C4-2B (cell line): ENCODE data around the gene ATP6V1D.
A peak's percentile ranks its signal among the peaks of the same experiment; 100 is the strongest.

Experiments
- H3K27ac ChIP-seq: fragments of 450-650 bp; 2 replicates; pipeline ENCODE4 v1.5.1; 2017
- ZFX ChIP-seq: fragments of 450-650 bp; IDR thresholded peaks from 2 replicates; pipeline ENCODE4 v1.6.1; 2017
- TF ChIP-seq, protein P1 (sequence below): fragments of 450-650 bp; conservative IDR thresholded peaks from 2 replicates; pipeline ENCODE4 v1.5.1; 2017; ENCODE audit warnings: mild to moderate bottlenecking

Gene ATP6V1D

DNA sequence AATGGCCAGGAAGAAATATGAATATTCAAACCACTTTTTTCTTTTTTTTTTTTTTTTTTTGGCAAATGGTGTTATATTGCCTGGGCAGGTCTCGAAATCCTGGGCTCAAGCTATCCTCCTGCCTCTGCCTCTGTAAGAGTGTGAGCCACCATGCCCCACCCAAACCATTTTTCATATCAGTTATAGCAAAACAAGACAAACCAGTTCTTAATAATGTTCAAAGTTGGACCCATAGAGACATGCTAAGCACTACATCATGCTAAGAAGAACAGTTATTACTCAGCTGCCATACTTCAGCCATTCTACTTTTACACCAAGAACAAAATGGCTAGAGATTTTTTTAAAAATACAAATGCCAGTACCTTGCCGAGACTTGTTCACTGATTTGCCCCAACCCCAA lies 26.0 kb upstream of the ATP6V1D start:
- no peak overlapping the region for H3K27ac ChIP-seq
- TF ChIP-seq ZFX, result no peak
- TF ChIP-seq, protein P1, sequence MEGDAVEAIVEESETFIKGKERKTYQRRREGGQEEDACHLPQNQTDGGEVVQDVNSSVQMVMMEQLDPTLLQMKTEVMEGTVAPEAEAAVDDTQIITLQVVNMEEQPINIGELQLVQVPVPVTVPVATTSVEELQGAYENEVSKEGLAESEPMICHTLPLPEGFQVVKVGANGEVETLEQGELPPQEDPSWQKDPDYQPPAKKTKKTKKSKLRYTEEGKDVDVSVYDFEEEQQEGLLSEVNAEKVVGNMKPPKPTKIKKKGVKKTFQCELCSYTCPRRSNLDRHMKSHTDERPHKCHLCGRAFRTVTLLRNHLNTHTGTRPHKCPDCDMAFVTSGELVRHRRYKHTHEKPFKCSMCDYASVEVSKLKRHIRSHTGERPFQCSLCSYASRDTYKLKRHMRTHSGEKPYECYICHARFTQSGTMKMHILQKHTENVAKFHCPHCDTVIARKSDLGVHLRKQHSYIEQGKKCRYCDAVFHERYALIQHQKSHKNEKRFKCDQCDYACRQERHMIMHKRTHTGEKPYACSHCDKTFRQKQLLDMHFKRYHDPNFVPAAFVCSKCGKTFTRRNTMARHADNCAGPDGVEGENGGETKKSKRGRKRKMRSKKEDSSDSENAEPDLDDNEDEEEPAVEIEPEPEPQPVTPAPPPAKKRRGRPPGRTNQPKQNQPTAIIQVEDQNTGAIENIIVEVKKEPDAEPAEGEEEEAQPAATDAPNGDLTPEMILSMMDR, result no peak

DNA sequence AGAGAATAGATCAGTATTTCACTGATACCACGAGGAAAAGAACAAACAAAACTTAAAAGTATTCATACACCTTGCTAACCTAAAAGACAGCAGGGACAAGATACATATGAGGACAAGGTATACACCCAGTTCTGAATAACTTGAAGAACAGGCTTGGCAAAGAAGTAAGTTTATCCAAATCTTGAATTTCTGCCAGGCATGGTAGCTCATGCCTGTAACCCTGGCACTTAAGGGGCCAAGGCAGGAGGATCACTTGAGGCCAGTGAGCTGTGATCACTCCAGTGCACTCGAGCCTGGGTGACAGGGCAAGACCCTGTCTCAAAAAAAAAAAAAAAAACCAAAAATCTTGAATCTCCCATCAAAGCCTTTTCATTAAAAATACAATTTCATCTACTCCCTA lies 25.5 kb upstream of the ATP6V1D start:
- no peak overlapping the region for H3K27ac ChIP-seq
- TF ChIP-seq ZFX, result no peak
- TF ChIP-seq, protein P1, result no peak

DNA sequence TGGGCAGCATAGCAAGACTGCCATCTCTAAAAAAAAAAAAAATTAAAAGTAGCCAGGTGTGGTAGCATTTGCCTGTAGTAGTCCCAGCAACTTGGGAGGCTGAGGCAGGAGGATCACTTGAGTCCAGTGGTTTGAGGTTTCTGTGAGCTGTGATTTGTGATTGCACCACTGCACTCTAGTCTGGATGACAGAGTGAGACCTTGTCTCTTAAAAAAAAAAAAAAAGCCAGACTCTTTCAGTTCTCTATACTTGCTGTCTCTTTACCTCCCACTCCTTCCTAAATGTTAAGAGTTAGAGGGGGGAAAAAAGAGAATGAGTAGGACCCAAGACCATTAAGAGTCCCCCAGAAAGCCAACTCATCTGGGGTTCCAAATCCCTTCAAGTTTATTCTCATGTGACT lies 18.3 kb upstream of the ATP6V1D start:
- TF ChIP-seq, protein P1, result no peak
- TF ChIP-seq ZFX, result no peak
- no peak overlapping the region for H3K27ac ChIP-seq

DNA sequence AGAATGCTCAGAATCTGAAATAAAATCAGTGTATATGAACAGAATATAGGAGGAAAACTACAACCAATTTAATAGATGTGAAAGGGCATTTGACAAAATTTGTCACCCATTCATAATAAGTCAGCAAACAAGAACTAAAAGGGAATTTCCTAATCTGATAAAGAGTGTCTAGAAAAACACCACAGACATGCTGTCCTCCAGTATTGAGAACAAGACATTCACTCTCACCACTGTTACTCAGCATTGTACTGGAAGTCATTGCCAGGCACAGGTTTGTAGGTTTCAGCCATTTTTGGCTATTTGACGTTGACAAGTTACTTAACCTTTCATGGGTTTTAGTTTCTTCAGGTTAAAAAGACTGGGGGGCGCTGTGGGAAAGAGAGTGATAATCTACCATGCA lies 13.7 kb upstream of the ATP6V1D start:
- TF ChIP-seq, protein P1, result no peak
- TF ChIP-seq ZFX, result no peak
- no peak overlapping the region for H3K27ac ChIP-seq

DNA sequence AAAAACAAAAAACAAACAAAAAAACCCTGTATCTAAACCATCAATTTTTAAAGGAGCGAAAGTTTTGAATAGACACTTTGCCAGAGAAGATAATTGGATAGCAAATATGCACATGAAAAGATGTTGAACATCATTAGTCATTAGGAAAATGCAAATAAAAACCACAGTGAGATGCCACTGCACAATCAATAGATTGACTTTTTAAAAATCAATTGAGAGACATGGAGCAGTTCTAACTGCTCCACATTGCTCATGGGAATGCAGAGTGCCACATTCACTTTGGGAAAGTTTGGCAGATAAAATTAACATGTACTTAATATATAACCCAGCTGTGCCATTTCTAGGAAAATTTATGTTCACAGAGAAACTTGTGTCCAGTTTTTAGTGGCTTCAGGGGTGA lies 13.2 kb upstream of the ATP6V1D start:
- no peak for TF ChIP-seq ZFX
- TF ChIP-seq, protein P1, result no peak

DNA sequence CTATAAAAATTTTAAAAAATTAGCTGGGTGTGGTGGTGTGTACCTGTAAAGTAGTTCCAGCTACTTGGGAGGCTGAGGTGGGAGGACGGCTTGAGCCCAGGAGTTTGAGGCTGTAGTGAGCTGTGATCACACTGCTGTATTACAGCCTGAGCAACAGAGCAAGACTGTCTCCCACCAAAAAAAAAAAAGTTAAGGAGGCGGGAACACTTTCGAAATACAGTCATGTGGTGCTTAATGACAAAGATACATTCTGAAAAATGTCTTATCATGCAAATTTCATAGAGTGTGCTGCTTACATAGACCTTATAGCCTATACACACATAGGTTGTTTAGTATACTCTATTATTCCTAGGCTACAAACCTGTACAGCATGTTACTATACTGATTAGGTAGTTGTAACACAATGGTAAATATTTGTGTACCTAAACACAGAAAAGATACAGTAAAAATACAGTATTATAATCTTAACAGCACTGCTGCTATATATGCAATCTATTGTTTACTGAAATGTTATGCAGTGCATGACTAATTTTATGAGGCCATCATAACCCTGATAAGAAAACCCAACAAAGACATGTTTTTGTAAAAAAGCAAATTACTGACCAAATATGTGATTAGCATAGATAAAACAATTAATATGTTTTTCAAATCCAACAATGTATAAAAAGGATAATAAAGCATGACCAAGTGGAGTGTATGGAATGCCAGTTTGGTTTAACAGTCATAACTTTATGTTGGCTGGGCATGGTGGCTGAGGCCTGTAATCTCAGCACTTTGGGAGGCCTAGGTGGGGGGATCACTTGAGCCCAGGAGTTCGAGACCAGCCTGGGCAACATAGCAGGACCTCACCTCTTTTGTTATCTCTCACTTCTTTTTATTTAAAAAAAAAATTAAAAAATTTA lies 11.9 kb upstream of the ATP6V1D start:
- H3K27ac ChIP-seq, result peak overlapping the region; percentile 58
- TF ChIP-seq, protein P1, result no peak
- no peak for TF ChIP-seq ZFX

More for the DNA sequence above, 13.2 kb upstream of the ATP6V1D start:
- H3K27ac ChIP-seq, result peak overlapping the region; percentile 10; the same call in 1 of the 2 replicates

DNA sequence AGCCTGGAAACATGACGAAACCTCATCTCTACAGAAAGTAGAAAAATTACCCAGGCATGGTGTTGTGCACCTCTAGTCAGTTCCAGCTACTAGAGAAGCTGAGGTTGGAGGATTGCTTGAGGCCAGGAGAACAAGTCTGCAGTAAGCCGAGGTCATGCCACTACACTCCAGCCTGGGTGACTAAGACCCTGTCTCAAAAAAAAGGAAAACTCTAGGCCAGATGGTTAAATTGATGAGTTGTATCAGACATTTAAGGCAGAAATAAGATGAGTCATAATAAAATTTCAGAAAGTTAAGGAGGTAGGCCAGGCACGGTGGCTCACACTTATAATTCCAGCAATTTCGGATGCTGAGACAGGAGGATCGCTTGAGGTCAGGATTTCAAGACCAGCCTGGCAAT lies 11.2 kb upstream of the ATP6V1D start:
- H3K27ac ChIP-seq, result peak overlapping the region; percentile 58
- TF ChIP-seq, protein P1, result no peak
- TF ChIP-seq ZFX, result no peak
